GM18505 (cell line): ENCODE measurements around the gene ATXN10.
"Not testable (repeated sequence)": the region's sequence is repeated elsewhere in the genome, so short reads cannot be mapped to it uniquely, and the experiment has no call there.

Experiments
- ATAC-seq: cut with Tn5 transposase; IDR thresholded peaks from one replicate; pipeline ENCODE4 v1.9.1; 2021; ENCODE audit not compliant: unreplicated experiment
- POLR2A ChIP-seq: IDR thresholded peaks from 4 replicates; pipeline ENCODE4 v1.6.1; 2011; ENCODE audit warnings: borderline replicate concordance; ENCODE audit not compliant: insufficient read depth, insufficient read length; ENCODE audit errors: extremely low read depth

Gene ATXN10

DNA sequence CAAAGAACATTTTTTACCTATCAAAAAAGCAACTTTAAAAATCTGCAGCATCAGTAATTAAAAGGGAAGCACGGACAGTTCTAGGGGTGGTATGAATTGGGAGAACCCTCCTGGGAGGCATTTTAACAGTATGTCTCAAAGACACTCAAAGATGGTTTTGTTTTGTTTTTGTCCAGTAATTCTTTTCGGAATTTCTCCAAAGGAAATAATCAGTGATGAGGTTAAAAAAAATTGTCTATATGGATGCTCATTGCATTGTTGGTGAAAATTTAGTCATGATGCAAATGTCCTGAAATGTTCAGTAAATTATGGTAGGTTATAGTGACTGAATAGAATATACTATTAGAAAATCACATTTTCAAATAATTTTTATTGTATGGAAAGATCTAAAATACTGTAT is 115.1 kb downstream of the ATXN10 start:
- ATAC-seq: no peak
- no peak for TF ChIP-seq POLR2A

DNA sequence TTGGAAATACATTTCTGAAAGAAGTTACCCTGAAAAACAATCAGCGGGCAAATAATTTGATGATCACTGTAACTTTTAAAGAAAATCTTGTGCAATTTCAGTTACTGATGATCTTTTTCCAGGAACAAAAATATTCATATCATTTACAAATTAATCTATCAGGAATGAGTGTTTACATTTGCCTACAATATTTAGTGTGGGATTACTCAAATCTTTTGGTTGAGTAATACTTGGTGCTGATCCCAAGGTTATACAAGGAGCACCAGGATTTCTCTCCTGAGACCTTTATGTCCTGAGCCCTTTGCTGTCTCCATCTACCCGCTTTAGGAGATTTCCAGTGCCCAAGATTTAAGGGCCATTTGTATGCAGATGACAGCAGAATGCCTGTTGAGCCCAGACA is 116.1 kb downstream of the ATXN10 start:
- ATAC-seq: no peak
- no peak for TF ChIP-seq POLR2A

DNA sequence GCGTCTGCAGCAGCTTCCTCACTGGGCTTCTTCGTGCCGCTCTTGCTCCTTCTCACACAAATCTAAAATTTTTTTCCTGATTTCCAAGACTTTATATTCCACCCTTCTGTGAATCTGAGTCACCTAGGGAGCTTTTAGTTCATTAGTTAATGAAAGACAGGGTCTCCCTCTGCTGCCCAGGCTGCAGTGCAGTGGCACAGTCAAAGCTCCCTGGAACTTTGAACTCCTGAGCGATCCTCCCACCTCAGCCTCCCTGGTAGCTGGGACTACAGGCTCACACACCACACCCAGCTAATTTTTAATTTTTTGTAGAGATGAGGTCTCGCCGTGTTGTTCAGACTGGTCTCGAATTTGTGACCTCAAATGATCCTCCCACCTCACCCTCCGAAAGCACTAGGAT is 116.9 kb downstream of the ATXN10 start:
- no peak for TF ChIP-seq POLR2A
- ATAC-seq: no peak

DNA sequence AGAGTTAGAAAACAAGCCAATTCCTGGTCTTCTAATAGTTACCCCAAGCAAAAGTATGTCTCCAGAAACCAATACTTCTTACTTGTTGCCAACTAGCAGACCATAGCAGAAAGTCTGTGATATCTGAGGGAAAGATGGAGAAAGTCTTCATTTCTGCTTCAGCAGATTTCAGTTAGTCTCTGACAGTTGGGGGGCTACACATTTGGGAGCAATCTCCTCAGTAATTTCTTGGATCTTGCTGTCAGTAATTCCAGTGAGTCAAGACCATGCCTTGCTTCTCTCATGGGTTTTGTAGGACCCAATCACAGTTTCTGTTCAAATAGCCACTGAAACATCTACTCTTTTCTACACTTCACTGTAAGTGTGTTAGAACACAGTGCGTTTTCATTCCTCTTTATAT is 118.8 kb downstream of the ATXN10 start:
- no peak for ATAC-seq
- no peak for TF ChIP-seq POLR2A

GRCh38 chr22:45793161-45793560 is 121.5 kb downstream of the ATXN10 start:
- no peak for ATAC-seq
- TF ChIP-seq POLR2A: no peak

DNA sequence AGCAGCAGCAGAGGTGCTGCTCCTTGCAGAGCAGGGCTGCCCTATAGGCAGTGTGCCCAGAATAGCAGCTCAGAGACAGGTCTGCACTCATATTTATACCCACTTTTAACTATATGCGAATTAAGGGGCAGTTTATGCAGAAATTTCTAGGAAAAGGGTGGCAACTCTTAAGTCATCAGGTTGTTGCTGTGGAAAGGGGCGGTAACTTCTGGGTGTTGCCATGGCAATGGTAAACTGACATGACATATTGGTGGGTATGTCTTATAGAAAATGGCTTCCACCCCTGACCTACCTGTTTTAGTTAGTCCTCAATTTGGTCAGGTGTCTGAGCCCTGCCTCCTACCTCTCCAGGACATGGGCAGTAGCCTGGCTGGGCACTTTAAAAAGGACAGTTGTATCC is 122.3 kb downstream of the ATXN10 start:
- ATAC-seq: no peak
- no peak for TF ChIP-seq POLR2A

DNA sequence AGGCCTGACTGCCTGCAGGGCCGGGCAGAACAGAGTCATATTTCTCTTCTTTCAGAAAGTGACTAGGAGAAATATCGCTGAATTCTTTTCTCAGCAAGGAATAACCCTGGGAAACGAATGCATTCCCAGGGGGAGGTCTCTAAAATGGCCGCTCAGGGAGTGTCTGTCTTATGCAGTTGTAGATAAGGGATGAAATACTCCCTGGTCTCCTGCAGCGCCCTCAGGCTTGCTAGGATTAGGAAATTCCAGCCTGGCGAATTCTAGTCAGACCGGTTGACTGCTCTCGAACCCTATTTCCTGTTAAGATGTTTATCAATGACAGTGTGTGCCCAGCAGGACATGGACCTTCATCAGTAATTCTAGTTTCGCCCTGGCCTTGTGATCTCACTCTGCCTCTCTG is 124.4 kb downstream of the ATXN10 start:
- not testable (repeated sequence) for ATAC-seq

DNA sequence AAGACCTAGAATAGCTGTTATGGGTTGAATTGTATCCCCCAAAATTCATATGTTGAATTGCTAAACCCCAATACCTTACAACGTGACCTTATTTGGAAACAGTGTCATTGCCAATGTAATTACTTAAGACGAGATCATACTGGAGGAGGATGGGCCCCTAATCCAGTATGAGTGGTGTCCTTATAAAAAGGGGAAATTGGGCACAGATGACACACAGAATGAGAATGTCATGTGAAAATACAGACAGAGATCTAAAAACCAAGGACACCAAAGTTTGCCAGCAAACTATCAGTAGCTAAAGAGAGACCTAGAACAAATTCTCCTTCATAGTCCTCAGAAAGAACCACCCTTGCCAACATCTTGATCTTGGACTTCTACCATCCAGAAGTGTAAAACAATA is 127.7 kb downstream of the ATXN10 start:
- no peak for ATAC-seq
- TF ChIP-seq POLR2A: no peak

DNA sequence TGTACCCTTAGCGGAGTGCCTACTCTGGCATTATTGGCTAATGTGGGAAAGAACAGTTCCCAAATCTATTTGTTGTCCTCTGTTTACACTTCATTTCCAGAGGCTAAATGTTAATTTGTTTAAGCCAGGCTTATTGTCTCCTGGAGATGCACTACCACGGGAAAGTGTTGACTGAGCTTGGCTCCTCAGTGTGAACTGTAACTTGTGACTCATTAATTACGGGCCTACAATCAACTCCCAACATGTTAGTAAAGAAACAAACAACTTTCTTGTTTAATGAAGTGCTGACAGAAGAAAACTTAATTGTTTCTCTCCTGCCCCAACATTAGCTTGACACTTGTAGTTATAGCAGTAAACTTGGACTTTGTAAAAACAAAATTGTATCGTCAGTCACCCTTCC is 130.4 kb downstream of the ATXN10 start:
- TF ChIP-seq POLR2A: no peak
- ATAC-seq: no peak

DNA sequence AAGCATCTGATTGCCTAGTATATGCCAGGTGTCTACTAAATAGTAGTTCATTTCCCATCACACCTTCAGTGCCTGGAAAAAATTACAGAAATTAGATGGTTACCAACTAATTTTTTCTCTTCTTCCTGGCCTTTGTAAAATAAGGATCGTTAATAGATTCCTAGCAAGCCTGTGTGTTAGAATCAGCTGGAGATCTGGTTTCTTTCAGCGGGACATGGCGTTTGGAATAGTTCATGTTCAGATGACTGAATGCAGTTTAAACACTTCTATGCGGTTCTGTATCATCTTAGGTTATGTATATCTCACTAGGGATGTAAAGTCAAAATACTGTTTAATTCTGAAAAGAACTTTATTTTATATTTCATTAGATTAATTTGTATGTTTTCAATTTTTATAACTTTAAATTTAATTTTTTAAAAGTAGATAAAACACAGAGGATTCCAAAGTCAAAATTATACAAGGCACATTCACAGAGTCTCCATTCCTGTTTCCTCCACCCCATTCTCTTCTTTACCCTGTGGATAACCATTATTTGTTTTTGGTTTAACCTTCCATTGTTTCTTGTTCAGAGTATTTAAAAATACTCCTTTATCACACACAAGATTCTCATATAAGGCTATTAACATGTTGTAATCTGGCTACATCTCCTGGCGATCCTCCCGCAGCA is 132.8 kb downstream of the ATXN10 start:
- ATAC-seq: no peak
- no peak for TF ChIP-seq POLR2A

GRCh38 chr22:45804986-45805325 is 133.3 kb downstream of the ATXN10 start:
- no peak for ATAC-seq
- no peak for TF ChIP-seq POLR2A

GRCh38 chr22:45805413-45805812 is 133.8 kb downstream of the ATXN10 start:
- no peak for ATAC-seq
- TF ChIP-seq POLR2A: no peak

DNA sequence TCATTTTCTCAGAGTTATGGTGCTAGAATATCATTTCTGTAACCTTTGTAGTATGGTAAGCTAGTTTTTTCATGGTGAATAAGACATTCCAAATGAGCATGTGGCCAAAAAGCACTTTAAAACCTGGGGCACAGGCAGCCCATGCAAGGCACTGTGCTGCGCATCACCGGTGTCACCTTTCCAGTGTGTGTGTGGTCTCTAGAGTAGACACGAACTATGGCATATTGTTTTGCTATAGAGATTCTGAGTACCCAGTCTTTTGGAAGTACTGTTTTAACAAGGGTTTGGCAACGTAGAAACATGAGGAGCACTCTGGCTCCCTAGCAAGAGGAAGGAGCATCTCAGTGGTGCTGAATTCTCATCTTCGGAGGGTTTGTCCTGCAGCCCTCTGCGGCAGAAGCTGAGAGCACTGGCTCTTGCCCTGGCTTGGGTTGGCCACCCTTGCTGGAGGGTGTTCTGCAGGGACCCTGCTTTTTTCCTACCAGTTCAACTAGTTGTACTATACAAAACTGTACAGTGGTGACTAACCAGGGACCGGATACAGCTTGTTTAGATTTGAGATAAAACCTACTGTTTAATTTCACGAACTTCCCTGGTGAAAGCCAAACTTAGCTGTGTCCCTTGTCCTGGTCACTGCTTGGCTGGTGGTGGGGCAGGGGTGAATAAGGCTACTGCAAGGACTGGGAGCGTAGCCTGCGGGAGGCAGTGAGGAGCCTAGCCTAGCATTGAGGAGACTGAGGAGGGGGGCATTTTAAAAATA is 135.7 kb downstream of the ATXN10 start:
- TF ChIP-seq POLR2A: no peak
- no peak for ATAC-seq

DNA sequence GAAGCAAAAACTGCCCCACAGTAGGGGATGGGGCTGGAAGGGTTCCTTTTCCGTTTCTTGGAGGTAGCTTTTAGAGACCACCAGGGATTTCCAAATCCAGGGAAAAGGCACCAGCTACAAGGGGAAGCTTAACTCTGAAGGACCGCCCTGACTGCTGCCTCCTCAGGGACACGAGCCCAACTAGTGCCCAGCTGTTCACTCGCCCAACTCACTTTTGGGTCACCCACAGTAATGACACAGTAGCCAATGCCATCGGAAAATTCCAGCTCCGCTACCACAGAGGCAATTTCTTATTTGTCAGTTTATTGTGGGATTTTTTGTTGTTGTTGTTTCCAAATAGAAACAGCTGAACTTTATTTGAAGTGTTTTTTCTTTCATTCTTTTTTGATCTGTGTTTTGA is 141.3 kb downstream of the ATXN10 start:
- ATAC-seq: no peak
- no peak for TF ChIP-seq POLR2A
